Activated CD4-positive, alpha-beta T cell treated with anti-CD3 and anti-CD28 coated beads, Interleukin-2, amount 50 U/mL, for 16 hours (primary cell): ENCODE data around the gene TMEM72.
A peak's percentile ranks its signal among the peaks of the same experiment; 100 is the strongest.

Source experiments
- DNase-seq: peaks from one replicate; pipeline ENCODE4 v3.0.0-alpha.2; 2020

The TMEM72 gene

DNA sequence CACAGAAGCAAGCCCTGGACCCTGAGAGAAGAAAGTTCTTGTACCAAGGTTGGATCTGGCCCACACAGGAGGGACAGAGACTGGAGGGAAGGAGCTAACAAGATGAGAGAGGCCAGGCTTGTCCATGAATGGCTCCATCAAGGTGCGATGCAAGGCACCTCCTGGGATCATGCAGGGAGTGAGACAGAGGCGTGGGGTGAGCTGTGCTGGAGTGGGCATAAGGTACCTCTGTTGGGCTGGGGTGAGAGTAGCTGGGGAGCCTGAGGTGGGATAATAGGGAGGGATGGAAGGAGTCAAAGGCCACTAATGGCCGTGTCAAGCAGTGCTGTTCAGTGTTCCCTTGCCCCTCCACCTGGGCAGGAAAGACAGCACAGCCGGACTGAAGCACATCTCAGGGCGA is 9.9 kb downstream of the TMEM72 start:
- no peak for DNase-seq

DNA sequence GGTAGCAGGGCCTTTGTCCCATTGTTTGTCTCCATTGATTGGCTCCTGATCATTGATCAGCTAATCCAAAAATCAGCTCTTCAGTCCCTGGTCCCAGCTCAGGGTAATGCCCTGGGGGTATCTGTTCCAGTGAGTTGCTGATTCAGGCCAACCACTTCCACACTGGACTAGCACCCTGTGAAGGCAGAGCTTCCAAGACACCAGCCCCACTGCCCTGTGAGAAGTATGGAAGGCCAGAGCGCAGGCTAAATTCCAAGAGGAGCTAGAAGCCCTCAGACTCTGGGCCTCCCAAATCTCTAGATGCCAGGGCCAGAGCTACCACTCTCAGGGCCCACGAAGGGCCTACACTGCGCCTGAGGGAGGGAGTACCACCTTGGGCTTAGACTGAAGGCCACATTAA is 10.4 kb downstream of the TMEM72 start:
- no peak for DNase-seq

DNA sequence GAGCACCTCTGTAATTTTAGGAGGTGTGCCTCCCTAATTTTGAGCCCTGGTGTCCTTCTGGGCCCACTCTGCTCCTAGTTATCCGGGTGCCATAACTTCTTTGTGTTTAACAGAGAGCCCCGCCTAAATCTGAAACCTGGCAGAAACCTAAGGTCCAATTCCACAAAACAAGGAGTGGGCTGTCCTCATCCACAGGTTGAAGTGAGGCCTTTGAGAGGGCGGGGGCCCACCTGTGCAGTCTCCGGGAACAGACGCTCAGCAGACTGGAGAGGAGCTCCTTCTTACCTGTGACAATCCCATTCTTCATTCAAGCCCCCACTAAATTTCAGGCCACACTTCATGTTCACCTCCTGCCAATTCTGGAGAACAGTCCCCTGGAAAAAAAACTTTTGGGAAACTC is 10.9 kb downstream of the TMEM72 start:
- DNase-seq: no peak

DNA sequence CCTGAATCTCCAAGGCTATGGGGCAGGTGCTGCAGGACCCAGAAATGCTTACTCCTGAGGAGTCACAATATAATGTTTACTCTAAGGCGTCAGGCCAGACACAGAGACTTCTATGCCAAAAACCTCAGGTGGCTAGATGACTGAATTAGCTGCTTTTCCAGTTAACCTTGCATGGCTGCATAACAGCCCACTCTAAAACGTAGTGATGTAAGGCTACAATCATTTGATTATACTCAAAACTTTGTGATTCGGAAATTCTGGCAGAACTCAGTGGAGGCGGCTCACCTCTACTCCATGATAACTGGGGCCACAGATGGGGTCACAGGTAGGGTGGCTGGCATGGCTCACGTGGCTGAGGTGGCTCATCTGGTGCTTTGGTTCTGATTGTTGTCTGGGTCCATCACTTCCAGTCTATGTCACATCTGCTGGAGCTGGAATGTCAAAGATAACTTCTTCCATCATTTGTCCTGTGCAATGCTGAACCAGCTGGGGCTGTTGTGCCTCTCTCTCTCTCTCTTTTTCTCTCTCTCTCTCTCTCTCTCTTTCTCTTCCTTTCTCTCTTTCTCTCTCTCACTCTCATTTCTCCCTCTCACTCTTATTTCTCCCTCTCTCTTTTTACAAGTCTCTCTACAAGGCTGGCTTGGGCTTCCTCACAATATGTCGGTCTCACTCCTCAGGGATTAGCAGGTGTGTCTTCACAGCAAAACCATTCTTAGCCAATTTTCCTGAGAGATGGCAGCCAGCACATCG is 11.8 kb downstream of the TMEM72 start:
- no peak for DNase-seq

DNA sequence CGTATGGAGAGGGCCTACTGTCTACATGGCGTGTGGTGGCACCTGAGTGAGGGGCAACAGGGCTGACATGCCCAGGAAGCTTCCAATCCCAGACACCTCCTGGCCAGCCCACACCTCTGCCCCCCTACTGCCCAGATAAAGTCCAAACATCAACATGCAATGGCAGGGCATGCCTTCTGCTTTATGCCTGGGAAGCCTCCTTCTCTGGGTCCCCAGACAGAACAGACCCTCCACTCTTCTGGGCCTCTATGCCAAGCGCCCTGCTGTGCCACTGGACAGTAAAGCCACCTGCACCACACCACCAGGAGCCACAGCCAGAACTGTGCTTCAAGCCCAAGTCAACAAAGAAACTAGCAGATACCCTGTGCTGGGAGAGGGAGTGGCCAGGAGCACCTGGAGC is 12.5 kb downstream of the TMEM72 start:
- no peak for DNase-seq

DNA sequence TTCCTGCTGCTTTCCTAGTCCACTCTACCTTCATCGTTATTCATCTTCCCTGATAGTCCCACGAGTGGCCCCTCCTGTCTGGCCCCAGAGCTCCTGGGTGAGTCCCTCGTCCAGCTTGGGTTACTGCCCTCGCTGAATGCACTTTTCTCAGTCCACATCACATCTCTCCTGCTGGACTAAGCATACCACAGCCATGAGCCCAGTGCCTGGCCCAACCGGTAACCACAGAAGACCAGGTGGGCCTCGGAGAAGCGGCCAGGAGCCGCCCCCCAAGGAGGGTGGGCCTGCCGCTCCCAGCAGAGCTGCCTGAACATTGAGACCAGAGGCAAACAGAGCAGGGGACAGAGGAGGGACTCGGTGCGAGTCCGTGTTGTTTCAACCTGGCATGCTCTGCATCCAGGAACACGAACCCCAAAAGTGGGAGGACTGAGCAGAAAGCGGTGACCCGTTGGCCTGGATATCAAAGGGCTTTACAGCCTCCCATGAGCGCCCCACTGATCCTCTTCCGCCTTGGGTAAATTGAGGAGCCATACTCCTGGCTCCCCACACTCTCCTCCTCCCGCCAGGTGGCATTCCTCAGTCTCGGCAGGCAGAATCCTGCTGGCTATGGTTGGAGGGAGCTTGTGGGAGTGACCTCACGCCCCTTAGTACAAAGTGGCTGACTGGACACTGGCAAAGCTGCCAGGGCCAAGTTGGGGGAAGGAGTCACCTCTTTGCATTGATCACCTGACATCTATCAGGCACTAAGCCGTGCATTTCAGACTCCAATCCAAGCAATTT is 13.3 kb downstream of the TMEM72 start:
- DNase-seq: no peak

DNA sequence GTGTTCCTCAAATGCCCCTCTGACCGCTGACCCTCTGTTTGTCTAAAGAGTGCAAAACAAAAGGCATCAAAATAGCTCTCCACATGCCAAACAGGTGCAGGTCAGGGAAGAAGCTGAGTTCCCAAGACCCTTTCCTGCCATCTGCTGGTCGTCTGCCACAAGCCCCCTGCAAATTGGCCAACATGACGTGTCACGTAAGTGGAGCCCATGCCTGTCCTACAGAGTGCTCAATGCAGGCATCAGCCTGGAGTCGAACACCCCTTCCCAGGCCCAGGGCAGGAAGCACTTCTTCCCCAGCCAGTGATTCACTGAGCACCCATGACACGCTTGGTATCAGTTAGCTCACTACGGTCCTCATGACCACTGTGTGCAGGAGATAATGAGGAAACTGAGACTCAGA is 14.1 kb downstream of the TMEM72 start:
- DNase-seq: no peak

DNA sequence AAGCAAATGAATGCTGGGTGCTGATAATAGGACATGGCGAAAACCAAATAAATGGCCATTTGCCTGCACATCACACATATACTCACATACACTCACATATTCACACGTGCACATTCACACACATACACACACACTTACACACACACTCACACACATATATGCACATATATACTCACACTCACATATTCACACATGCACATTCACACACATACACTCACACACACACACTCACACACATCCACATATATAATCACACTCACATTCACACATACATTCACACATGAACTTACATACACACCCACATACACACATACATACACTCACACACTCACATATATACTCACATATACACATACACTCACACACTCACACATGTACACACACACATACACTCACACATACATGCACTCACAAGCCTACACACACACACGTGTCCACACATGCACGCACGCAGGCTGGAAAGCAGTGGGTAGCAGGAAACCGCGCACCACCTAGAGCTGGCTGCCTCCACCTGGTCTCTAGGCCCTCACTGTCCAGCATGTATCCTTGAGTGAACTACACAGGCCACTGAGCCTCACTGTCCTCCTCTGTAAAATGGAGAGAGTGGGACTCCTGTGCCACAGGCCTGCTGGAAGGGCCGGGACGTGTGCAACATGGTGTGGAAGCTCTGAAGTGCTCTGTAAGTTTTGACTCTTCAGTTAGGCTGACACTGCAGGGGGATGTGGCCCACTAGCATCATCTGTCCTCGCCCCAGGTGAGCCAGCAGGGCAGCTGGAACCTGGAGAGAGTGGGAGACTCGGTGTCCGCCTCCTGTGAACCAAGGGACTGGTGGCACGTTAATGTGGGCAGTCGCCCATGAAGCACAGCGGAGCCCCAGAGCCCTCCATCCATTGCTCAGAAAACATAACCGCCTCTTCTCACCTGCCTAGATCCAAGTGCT is 14.9 kb downstream of the TMEM72 start:
- no peak for DNase-seq

DNA sequence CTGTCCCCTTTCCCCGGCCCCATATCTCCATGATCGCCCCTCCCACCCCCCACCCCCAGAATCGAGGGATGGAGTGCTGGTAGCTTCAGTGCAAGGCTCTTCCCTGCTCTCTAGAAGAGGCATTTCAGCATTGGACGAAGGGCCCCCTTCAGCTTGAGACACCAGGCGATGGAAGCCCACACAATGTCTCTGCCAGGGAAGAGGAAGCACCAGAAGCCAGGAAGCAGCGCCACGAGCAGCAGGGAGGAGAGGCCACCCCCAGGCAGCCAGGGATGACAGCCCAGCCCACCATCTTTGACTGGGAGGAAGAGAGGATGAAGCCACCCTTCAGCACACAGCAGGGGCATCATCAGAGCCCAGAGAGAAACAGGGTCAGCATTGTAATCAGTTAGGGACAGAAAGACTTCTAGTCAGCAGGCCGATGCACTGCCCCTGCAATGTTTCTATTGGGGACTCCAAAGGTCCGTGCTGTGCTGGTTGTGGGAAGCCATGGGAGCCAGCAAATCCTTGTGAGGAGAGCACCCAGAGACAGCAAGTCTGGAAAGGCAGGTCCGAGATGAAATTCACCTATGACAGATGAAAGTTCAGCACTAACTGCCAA is 15.7 kb downstream of the TMEM72 start:
- DNase-seq: no peak

DNA sequence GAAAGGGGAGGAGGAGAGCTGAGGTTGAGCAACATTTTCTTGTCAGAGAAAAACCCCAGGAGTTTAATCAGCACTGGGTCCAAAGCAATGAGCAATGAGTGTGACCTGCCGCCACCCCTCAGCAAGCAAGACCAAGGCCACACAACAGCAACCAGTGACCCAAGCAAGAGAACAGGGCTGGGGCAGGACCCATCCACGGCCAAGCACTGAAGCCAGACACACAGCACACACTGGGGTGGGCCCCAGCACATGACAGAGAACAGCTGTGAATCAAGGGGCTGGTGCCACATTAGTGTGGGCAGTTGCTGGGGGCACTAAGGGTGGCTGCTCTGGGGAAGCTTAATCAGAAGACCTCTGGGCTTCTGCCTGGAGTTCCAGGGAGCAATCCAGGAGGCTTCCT is 16.2 kb downstream of the TMEM72 start:
- no peak for DNase-seq

DNA sequence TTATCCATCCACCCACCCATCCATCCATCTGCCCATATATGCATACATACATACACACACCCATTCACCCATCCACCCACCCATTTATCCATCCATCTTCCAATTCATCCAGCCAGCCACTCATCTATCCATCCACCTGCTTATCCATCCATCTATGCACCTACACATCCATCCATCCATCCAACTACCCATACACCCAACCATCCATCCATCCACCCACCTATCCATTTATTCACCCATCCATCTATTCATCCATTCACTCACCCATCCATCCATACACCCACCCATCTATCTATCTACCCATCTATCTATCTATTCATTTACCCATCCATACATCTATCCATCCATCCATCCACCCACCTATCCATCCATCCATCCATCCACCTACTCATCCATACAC is 17.3 kb downstream of the TMEM72 start:
- DNase-seq: no peak

DNA sequence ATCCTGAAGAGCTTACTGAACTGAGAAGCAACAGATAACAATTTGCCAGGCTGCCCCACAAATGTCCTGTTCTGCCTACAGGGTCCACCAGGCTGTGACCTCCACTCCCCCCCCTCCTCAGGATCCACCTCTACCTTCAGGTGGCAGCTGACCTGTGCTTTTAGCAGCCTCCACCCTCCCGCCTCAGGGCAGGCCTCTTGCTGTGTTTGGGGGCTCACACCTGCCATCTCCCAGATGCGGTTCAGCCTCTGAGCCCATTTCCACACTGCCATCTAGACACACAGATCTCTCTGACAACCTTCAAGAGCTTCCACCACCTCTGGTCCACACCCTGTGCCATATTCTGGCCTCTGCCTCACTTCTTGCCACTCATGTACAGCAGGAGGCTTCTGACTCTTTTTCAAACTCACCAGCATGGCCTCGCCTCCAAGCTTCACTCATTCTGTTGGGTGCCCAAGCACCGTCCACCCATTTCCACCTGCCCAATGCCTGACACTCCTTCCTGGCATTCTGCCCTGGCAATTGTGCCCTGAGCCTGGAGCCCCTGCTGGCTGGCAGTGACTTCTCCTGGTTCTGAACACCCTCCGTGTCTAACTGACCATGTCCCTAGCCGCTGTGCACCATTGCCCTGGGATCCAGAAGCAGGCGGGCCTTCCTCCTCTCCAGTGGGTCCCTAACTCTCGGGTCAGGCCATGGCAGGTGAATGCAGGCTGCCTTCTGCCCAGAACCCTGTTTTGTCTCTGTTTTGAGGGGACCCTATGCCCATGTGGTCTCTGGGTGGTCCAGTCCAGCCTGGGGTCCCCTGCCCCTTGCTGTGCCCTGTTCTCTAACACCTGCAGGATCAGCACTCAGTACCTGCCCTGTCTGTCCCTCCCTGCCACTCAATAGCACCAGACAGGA is 18.5 kb downstream of the TMEM72 start:
- no peak for DNase-seq

DNA sequence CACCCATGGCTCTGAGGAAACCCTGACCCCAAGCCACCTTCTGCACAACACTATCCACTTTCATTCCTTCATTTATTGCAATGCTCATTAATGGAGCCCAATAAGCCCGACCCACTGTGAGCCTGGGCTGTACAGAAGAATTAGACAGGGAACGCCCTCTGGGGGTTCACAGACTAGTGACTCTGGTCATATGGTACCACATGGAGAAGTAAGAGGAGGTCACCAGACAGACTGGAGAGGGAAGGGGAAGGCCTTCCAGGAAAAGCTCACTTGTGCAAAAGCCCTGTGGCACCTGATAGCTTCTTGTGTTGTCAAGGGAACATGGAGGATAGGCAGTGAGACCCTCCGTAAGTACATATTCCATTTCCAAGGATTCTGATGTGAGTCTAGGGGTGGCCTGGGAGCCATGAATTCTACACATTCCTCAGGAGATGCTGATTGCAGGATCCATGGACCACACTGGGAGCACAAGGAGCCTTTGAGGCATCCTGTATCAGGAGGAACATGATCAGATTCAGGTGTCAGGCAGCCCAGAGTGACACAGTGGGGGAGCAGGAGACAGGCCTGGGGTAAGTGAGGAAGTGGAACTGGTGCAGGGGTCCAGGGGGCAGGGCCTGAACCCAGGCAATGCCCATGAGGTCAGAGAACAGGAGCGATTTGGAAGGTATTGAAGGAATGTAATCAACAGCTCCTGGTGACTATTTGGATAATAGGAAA is 19.9 kb downstream of the TMEM72 start:
- DNase-seq: no peak

DNA sequence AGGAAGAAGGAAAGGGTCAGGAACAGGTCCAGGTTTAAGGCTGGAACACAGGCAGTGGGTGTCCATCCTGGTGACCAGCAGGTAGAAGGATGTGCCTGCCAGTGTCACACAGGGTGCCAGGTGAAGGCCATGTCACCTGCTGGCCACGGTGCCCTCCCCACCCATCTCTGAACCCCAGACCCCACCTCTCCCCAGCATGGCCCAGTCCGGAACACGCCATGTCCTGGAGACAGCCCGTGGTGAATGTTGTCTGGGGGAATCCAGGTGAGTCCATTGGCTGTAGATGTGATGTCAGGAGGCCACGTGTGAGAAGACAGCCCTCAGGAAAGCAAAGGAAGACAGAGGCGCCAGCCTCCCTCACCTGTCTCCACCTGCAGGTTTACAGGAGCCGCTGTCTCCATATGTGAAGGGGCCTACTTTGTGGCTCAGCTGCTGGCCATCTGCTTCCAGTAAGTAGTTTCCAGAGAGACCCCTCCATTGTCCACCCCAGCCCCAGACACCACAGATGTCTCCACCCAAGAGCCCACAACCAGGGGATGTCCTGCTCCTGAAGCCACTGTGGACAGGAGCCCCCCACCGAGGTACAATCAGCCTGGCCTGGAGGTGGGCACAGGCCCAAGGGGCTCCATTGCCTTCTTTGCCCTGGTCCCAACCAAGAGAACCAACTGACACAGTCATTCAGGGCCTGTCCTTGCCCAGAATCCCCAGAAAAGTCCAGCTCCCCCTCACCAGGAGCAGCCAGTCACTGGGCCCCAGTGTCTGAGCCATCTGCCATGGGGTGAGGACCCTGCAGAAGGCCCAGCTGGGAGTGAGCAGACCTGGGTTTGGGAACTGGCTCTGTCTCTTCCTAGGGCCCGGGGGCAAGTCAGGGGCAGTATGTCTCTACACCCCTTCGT is 20.7 kb downstream of the TMEM72 start:
- DNase-seq: no peak

DNA sequence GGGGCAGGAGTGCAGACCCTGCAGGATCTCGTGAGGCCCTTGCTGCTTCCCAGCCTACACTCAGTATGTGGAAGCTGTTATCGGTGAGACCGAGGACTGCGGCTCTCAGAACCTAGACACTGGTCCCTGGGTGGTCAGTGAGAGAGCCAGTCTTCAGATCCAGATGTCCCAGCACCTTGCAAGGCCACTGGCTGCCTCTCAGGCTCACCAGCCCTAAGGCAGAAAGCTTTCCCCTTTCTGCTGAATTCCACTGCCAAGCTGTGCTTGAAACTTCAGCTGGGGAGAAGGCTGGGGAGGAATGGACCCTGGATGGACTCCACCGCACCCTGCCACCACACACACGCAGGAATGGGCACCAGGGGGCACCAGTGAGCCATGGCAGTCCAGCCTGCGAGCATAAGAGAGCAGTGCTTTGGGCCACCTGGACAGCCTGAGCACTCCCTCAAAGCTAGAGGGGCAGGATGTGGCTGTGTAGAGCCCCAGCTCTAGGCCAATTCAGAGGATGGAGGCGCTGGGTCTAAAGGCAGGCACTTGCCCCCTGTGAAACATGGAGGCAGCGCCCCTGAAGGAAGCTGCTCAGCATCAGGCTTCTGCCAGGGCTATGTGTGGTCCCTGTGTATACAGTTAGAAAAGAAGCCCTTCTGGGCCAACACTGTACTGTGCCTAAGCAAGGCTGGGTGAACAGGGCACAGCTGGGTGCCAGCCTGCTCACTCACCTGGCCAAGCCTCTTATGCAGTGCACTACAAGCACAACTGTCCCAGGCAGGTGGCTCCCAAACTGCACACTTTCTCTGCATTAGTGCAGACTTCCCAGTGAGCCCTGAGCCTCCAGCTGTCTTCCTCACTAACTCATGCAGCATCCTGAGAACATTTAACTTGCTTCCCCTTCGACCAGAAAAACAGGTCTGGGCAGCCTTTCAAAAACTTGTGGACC is 21.6 kb downstream of the TMEM72 start:
- peak; percentile 75 for DNase-seq

DNA sequence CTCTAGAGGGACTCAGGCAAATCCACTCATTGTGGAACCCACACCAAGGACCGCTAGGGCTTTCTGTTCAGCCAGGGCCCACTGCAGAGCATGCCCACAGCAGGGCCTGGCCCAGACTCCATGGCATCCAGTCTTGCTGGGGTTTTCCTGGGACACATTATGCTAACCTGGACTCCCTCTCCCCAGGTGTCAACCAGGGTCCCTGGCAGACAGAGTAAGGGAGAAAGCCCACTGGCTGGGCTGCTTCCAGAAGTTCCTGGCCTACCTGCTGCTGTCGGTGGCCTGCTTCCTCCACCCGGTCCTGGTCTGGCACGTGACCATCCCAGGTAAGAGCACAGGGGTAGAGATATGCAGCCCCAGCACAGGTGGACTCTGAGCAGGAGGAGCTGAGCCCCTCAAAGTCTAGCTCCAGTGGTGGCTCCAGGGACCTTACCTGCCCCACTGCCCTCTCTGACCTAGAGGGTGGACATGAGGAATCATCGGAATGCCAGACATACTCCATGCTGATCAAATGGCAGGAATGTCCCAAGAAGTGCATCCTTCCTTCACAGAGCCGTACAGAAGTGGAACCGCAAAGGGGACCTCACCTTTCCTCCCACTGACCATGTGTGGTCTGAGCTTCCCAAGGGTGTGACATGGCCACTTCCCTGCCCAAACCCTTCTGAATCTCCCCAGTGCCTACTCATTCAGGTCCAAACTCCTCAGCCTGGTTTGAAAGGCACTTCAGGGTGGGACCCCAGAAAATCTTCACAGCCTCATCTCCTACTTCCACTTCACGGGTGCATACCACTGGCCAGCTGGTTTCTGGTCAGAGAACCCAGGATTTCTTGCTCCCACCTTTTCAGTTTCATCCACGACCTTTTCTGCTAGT is 22.5 kb downstream of the TMEM72 start:
- DNase-seq: no peak

DNA sequence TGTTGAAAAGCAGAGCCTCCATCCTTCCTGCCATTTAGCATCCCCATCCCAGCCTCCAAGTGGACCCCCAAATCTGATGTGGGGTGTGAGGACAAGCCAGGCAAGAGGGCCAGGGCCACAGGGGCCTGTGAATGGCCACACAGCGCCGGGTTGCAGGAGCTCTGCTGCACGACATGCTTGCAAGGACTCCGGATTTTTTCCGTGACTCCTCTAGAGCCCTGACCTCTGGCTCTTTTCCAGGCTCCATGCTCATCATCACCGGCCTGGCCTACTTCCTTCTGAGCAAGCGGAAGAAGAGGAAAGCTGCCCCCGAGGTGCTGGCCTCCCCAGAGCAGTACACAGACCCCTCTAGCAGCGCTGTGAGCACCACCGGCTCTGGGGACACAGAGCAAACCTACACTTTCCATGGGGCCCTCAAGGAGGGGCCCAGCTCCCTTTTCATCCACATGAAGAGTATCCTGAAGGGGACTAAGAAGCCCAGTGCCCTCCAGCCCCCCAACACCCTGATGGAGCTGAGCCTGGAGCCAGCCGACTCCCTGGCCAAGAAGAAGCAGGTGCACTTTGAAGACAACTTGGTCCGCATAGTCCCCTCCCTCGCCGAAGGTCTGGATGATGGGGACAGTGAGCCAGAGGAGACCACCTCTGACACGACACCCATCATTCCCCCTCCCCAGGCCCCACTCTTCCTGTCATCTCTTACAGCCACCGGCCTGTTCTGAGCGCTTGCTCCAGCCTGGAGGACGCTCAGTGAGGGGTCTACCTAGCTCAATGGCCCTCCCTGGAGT is 23.5 kb downstream of the TMEM72 start:
- DNase-seq: no peak
